ENCODE measurements around the gene FOXS1. TPM values are rescaled to one million over a fixed set of nuclear protein-coding genes. Genes with fewer than 3 reads are reported as not detected.

FOXS1 gene
- total RNA-seq, 4 donors from 2014 or later, result 0.55 TPM; not detected in 3

DNA sequence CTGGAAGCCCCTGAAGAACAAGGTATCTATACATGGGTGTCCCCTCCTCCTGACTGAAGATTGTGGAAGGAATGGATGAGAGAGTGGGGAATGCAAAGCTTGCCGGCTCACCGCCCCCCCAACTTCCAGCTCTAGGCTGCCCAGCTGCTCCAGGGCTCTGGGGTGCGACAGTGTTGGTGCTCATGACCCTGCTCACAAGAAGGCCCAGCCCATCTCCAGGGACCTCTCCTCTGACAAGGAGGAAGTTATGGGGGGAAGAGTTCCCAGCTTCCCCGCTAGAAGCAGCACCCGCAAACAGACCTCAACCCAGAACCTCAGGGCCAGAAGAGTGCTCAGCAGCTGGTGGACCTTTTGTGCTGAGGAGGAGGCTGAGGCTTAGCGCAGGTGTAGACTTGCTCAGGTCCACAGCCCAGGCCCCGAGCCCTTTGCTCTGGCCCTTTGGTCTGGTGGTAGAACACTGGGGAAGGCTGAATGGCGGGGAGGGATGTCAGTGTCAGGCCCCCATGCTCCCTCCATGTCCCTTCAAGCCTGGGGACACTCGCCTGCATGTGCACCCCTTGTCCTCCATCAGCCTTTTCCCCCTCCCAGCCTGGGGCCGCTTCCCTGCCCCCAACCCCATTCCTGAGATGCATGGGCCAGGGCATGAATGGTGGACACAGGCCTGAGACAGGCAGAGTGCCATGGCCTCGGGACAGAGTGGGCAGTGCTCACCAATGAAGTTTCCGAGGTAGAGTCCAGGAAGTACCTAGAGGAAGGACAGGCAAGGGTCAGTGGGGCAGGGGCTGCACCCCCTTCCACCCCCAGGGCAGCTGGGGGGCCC is 23.7 kb upstream of the FOXS1 start:
- no peaks in the 10 kb centered on the region for H3K9me3 ChIP-seq
- H3K4me3 ChIP-seq, result peak overlapping the region in 1 of 4 donors; percentile 73
- 78% methylated on average over 12 of the region's 12 CpGs; no CpG with 5 or more reads in 1 of the 2 donors for WGBS, 2 donors (ENCODE audit: low coverage in 1 of 2)
- H3K27ac ChIP-seq, result no peak overlapping the region
- intact Hi-C loops (cut with DNase I; ENCODE audit: low total_unique reads), result no loop called here
- DNase-seq, result no peak
- in situ Hi-C loops (cut with MboI; ENCODE audit: low pct_ligation_motif_present in 1 of 4, low pct_unique_long_range_greater_than_20kb in 1 of 4, low sequenced_read_pairs in 3 of 4), result no loop called here
- no peaks in the 10 kb centered on the region for H3K36me3 ChIP-seq
- H3K4me1 ChIP-seq, result peaks cover 0 to 20% (median 15%) of the 10 kb centered on the region in 4 donors
- TF ChIP-seq POLR2AphosphoS5 (IDR thresholded peaks at IDR 0.05), result no peak
- no peak for TF ChIP-seq EP300 (IDR thresholded peaks at IDR 0.05; ENCODE audit: low read depth)
- TF ChIP-seq, protein P1, sequence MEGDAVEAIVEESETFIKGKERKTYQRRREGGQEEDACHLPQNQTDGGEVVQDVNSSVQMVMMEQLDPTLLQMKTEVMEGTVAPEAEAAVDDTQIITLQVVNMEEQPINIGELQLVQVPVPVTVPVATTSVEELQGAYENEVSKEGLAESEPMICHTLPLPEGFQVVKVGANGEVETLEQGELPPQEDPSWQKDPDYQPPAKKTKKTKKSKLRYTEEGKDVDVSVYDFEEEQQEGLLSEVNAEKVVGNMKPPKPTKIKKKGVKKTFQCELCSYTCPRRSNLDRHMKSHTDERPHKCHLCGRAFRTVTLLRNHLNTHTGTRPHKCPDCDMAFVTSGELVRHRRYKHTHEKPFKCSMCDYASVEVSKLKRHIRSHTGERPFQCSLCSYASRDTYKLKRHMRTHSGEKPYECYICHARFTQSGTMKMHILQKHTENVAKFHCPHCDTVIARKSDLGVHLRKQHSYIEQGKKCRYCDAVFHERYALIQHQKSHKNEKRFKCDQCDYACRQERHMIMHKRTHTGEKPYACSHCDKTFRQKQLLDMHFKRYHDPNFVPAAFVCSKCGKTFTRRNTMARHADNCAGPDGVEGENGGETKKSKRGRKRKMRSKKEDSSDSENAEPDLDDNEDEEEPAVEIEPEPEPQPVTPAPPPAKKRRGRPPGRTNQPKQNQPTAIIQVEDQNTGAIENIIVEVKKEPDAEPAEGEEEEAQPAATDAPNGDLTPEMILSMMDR (IDR thresholded peaks at IDR 0.05), result no peak
- TF ChIP-seq POLR2A (IDR thresholded peaks at IDR 0.05), result no peak
- H3K27me3 ChIP-seq, result peaks cover 38% of the 10 kb centered on the region

DNA sequence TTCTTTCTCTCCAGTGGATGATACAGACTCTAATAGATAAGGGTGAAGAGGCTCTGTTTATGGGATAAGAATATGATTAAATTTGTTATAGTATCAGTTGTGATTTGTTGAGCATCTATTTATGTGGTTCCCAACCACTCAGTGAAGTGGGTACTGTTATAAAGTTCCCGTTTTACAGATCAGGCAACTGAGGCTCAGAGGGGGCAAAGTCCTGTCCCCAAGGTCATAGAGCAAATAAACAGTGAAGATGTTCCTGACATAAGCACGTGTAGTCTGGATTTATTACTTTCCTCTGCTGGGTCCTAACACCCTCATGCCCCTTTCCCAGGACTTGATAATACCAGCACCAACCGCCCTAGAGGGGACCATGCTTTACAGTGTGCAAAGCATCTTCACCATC is 20.8 kb upstream of the FOXS1 start:
- Histone ChIP-seq H3K4me3 (no peak overlapping the region), H3K9me3 (no peaks in the 10 kb centered on the region), H3K27me3 (peaks cover 28% of the 10 kb centered on the region), H3K4me1 (peaks cover under 1 to 28% (median 18%) of the 10 kb centered on the region in 4 donors), H3K27ac (no peak overlapping the region), H3K36me3 (no peaks in the 10 kb centered on the region)
- no peak for TF ChIP-seq EP300 (IDR thresholded peaks at IDR 0.05; ENCODE audit: low read depth)
- no peak for TF ChIP-seq POLR2A (IDR thresholded peaks at IDR 0.05)
- TF ChIP-seq, protein P1 (IDR thresholded peaks at IDR 0.05), result no peak
- no peak for TF ChIP-seq POLR2AphosphoS5 (IDR thresholded peaks at IDR 0.05)
- DNase-seq, result no peak
- in situ Hi-C loops (cut with MboI; ENCODE audit: low pct_ligation_motif_present in 1 of 4, low pct_unique_long_range_greater_than_20kb in 1 of 4, low sequenced_read_pairs in 3 of 4), result no loop called here
- WGBS, 2 donors (ENCODE audit: low coverage in 1 of 2), result 56% methylated on average over 3 of the region's 3 CpGs; no CpG with 5 or more reads in 1 of the 2 donors
- intact Hi-C loops (cut with DNase I; ENCODE audit: low total_unique reads), result no loop called here

DNA sequence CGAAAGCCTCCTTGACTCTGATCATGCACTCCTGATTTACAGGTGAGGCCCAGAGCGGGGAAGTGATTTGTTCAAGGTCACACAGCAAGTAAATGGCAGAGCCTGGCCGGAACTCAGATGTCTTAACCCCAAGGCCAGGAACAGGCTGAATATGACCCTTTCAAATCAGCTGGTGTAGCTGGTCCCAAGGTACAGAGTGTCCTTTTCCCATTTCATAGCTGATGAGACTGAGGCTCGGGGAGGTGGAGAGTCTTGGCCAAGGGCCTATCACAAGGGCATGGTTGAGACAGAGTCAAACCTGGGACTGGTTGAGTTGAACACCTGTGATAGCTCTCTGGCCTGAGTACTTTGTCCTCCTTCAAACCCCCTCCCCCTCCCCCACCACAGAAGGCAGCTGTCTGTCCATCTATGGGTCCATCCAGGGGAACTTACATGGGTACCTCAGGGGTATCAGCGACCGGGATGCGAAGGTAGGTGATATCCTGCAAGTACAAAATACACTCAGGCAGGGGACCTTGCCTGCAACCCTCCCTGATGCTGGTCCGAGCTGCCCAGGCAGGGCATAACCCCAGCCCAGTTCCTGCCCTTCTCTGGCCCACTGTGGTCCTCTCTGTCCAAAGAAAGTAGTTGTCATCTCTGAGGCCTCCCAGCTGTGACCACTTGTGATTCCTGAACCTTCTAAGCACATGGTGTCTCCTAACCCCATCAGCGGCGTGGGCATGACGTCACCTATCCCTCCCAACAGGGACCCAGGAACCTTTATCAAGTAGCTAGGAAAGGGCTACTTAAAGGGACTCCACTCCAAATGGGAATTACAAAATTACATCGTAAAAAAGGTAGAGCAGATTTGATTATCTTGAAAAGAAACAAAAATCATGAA is 19.4 kb upstream of the FOXS1 start:
- no peak for DNase-seq
- H3K4me1 ChIP-seq, result peaks cover 10 to 26% (median 18%) of the 10 kb centered on the region in 4 donors
- H3K4me3 ChIP-seq, result no peak overlapping the region
- peaks cover 27% of the 10 kb centered on the region for H3K27me3 ChIP-seq
- no peaks in the 10 kb centered on the region for H3K36me3 ChIP-seq
- H3K27ac ChIP-seq, result no peak overlapping the region
- no peak for TF ChIP-seq EP300 (IDR thresholded peaks at IDR 0.05; ENCODE audit: low read depth)
- TF ChIP-seq POLR2A (IDR thresholded peaks at IDR 0.05), result no peak
- TF ChIP-seq, protein P1 (IDR thresholded peaks at IDR 0.05), result no peak
- TF ChIP-seq POLR2AphosphoS5 (IDR thresholded peaks at IDR 0.05), result no peak
- WGBS, 2 donors (ENCODE audit: low coverage in 1 of 2), result 79 to 93% methylated on average over 4 to 12 of the region's 12 CpGs
- intact Hi-C loops (cut with DNase I; ENCODE audit: low total_unique reads), result no loop called here
- no peaks in the 10 kb centered on the region for H3K9me3 ChIP-seq
- in situ Hi-C loops (cut with MboI; ENCODE audit: low pct_ligation_motif_present in 1 of 4, low pct_unique_long_range_greater_than_20kb in 1 of 4, low sequenced_read_pairs in 3 of 4), result no loop called here
